ENCODE measurements around the gene TRIM49D2.
"Not testable (repeated sequence)": the region's sequence is repeated elsewhere in the genome, so short reads cannot be mapped to it uniquely, and the experiment has no call there.

The TRIM49D2 gene

GRCh38 chr11:89923764-89924163 lies at the start of gene TRIM49D2:
TSS of gene TRIM49D2 (plus strand) at chr11:89924064. CDS start at chr11:89926762, 2,698 bp downstream.
- H3K27ac ChIP-seq; POLR2A ChIA-PET (ENCODE audit: low non-redundant PET); DNase-seq (ENCODE audit: low spot score); CTCF ChIA-PET: not testable (repeated sequence)

DNA sequence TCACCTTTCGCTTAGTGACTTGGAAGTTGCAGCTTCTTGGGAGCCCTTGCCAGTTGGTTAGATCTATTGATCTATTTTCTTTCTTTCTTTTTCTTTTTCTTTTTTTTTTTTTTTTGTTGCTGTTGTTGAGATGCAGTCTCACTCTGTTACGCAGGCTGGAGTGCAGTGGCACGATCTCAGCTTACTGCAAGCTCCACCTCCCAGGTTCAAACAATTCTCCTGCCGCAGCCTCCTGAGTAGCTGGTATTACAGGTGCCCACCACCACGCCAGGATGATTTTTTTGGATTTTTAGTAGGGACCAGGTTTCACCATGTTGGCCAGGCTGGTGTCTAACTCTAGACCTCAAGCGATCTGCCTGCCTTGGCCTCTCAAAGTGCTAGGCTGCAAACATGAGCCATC lies 46.4 kb upstream of the TRIM49D2 start:
- CTCF ChIA-PET; DNase-seq (ENCODE audit: low spot score); POLR2A ChIA-PET (ENCODE audit: low non-redundant PET); H3K27ac ChIP-seq: not testable (repeated sequence)

GRCh38 chr11:89893245-89893644 lies 30.6 kb upstream of the TRIM49D2 start:
- POLR2A ChIA-PET (ENCODE audit: low non-redundant PET); DNase-seq (ENCODE audit: low spot score); CTCF ChIA-PET; H3K27ac ChIP-seq: not testable (repeated sequence)

DNA sequence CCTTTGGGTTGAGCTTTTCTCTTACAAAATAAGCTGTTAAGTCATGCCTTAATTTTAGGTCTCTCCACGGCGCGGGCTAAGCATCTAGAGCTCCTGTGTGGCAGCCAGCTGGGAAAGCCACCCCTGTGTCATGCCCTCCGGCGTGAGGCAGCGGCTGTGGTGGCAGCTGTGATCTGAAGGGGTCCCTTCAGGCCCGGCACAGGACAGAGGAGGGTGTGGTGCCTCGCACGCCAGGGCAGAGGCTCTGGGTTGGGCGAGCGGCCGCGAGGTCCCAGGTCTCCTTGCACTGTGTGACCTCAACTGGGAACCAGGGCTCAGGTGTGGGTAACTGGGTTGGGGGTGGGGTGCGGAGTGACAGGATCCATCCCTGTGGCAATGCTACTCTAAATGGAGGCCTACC lies 23.1 kb upstream of the TRIM49D2 start:
- DNase-seq (ENCODE audit: low spot score); POLR2A ChIA-PET (ENCODE audit: low non-redundant PET); H3K27ac ChIP-seq; CTCF ChIA-PET: not testable (repeated sequence)

- ChIA-PET POLR2A (ENCODE audit: low non-redundant PET) (no interaction called here), CTCF (no interaction called here)
- H3K27ac ChIP-seq: no peak within 1 kb of the TSS
- TF ChIP-seq, protein P1, sequence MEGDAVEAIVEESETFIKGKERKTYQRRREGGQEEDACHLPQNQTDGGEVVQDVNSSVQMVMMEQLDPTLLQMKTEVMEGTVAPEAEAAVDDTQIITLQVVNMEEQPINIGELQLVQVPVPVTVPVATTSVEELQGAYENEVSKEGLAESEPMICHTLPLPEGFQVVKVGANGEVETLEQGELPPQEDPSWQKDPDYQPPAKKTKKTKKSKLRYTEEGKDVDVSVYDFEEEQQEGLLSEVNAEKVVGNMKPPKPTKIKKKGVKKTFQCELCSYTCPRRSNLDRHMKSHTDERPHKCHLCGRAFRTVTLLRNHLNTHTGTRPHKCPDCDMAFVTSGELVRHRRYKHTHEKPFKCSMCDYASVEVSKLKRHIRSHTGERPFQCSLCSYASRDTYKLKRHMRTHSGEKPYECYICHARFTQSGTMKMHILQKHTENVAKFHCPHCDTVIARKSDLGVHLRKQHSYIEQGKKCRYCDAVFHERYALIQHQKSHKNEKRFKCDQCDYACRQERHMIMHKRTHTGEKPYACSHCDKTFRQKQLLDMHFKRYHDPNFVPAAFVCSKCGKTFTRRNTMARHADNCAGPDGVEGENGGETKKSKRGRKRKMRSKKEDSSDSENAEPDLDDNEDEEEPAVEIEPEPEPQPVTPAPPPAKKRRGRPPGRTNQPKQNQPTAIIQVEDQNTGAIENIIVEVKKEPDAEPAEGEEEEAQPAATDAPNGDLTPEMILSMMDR (conservative IDR thresholded peaks at IDR 0.05; ENCODE audit: low read depth): no peak
- DNase-seq (ENCODE audit: low spot score): no peak
Observed at GRCh38 chr11:89922195-89922660, 1.6 kb upstream of the TRIM49D2 start, which contains the start of gene TRIM49D1. TSS of gene TRIM49D1 (minus strand) at chr11:89922245. CDS start at chr11:89917710, 4,535 bp downstream.

DNA sequence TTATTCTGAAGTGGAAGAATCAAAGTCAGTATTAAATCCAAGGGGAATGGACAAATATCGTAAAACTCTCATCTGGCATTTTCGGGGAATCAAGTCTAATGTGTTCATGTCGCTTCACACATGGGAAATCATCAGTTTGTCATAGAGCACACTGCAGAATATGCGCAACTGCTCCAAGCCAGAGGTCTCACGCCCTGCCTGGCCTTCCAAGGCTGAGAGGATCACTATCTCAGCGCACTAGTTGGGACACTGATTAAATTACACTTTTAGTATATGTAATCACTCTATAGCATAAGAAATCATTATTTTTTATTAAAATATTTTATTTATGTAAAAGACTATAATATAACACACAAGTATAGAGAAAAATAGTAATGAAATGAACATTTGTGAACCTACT lies 37.0 kb downstream of the TRIM49D2 start:
- CTCF ChIA-PET; DNase-seq (ENCODE audit: low spot score); POLR2A ChIA-PET (ENCODE audit: low non-redundant PET); H3K27ac ChIP-seq: not testable (repeated sequence)

- DNase-seq (ENCODE audit: low spot score); CTCF ChIA-PET; POLR2A ChIA-PET (ENCODE audit: low non-redundant PET); H3K27ac ChIP-seq: not testable (repeated sequence)
Observed at GRCh38 chr11:89965737-89966136, 41.9 kb downstream of the TRIM49D2 start, which contains the start of gene TRIM64. TSS of gene TRIM64 (plus strand) at chr11:89966037. CDS start at chr11:89968504, 2,467 bp downstream.

Data from RWPE1 (cell line).